ENCODE data around the gene VTN.

The VTN gene

DNA sequence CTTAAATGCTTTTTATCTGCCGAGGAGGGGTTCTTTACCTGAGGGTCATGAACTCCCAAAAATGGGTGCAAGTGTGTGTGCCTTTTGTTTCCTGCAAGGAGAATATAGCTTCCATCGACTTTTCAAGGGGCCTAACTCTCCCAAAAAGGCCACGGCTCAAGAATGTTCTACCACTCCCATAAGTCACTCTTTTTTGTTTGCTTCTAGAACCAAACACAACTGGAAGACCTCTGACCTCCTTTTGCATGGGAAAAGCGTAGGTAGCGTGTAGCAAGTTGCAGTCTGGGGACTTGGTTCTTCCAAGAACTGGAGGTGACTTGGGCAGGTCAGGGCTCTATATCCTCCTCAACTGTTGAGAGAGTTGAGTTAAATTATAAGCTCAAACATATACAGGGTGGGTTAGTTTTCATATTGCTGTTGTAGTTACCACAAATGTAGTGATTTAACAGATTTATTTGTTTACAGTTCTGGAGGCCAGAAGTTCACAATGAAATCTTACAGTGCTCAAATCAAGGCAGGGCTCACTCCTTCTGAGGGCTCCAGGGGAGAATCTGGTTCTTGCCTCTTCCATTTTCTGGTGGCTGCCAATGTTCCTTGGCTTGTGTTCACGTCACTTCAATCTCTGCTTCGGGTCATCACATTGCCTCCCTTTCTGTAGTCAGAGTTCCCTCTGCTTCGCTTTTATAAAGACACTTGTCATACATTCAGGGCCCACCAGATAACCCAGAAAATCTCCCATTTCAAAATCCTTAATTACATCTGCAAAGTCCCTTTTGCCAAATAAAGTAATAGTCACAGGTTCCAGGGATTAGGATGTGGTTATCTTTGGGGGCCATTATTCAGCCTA is 49.7 kb downstream of the VTN start:
- no peak for DNase-seq (ENCODE audit: low spot score)

DNA sequence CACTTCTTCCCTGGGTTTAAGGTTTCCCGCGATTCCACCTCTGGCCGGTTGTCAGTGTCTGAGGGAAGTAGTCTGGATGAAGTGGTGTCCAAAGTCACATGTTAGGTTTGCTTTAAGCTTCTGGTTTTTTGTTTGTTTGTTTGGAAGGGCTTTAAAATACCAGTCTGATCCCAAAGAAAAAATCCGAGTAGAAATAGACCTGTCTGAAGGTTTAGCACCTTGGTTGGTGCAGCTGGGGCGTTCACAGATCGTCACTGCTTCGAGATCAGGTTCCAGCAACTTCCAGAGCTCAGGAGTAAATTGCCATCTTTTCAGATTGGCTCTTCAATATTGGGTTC is 50.5 kb downstream of the VTN start:
- no peak for DNase-seq (ENCODE audit: low spot score)

DNA sequence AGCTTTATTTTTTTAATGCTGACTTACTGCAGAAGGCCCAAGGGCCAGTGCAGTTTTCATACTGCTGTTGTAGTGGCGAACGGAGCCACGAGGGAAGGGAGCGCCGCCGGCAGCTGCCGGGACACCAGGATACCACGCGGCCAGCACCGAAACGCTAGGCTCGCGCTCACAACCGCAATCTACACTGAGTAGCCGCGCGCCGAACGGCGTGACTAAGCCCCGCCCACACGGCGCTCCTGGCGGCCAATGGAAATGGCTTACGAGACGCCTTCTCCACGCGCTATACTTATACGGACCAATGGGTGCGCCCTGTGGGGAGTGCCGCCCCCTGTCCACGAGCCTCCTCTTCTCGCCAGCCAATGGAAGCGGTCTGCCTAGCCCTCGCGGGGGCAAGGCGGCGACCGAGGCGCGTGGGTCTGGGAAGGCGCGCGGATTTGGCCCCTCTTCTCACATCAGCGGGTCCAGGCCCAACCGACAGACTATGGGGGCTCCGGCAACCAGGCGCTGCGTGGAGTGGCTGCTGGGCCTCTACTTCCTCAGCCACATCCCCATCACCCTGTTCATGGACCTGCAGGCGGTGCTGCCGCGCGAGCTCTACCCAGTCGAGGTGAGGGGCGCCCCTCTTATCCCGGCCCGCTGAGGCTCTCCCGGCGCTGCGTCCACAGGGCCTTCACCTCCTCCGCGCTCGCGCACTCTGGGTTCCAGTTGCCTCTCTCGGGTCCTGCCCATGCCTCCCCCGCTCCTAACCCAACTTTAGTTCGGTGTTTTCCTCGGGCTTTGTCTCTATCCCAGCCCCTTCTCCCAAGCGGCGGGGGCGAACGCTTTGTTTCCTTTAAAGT is 51.1 kb downstream of the VTN start, which contains the start of gene TMEM97:
Gene TMEM97 (plus strand): TSS at position 442 of the 839 bp plus-strand sequence. CDS start 40 bp downstream, at position 482.
- peak; percentile 97 for DNase-seq (ENCODE audit: low spot score)

DNA sequence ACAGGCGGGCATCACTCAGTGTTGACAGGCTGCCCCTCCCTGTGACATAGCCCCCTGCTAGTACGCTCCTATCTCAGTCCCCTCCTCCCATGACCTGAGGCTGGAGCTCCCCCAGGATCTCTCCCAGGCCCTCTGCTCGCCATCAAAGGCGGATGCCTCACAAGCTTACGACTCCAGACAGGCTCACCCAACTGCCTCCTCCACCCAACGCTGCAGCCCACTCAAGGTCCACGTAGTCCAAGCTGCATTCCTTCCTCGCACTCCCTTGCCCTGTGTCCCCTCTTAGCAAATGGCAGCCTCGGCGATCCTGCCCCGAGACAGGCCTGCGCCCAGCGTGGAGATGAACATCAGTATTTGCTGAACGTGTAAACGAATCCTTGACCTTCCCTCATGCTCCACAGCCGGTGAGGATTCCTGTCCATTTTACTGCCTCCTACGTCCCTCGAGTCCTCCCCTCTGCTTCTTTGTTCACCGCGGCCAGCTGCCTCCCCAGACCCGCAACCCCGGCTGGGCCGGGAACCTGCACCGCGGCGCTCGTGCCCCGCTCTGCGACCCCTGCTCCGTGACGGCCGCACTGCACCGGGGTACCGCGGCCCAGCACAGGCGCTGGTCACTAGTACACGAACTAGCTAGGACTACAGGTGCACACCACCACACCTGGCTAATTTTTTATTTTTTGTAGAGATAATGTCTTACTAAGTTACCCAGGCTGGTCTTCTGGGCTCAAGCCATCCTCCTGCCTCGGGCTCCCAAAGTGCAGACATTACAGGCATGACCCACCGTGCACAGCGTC is 51.9 kb downstream of the VTN start:
- no peak for DNase-seq (ENCODE audit: low spot score)

Data from AG20443 (cell line).